GM18520 (cell line): ENCODE measurements around the gene DLG1.

Source experiments
- ATAC-seq: cut with Tn5 transposase; IDR thresholded peaks from one replicate; pipeline ENCODE4 v1.9.1; 2021; ENCODE audit not compliant: unreplicated experiment

The DLG1 gene

DNA sequence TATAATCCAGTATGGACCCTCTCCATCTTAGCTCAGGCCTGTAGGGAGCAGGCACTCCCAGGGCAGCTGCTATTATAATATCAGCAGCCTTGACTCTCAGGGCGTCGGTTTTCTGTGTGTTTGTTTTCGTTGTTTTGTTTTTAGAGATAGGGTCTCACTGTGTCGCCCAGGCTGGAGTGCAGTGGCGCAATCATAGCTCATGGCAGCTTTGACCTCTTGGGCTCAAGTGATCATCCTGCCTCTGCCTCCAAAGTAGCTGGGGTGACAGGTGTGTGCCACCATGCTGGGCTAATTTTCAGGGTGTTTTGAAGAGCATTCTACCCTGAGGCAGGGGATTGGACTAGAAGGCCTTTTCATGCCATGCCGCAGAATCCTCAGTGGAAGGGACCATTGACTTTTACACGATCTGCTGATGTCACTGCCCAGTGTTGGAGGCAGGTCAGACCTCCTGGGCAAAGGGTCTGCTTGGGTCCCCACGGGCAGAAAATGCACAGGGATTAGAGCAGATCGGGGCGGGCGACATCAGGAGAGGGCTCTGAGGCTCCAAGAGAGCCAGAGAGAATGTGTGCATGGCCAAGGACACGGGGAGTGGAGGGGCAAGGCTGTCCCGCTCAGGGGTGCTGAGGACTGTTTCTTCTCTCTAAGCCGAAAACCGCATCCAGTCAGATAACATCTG is 276.5 kb downstream of the DLG1 start:
- ATAC-seq: no peak

DNA sequence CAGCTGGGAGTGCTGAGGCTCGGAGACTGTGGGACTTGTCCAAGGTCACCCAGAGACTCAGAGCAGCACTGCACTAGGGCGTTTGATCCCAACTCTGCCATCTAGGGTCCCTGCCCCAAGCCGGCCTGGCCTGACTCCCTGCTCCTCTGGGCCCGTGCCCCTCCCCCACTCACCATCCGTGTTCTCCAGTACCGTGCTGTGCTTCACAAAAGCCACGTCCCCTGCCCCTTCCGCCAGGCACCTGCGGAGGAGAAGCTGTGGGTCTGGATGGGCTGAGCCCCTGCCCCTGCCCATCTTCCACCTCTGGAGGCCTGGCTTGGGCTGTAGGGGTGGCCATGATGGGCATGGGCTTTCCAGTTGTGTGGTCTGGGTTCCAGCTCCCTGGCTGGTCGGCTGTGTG is 277.2 kb downstream of the DLG1 start:
- no peak for ATAC-seq

DNA sequence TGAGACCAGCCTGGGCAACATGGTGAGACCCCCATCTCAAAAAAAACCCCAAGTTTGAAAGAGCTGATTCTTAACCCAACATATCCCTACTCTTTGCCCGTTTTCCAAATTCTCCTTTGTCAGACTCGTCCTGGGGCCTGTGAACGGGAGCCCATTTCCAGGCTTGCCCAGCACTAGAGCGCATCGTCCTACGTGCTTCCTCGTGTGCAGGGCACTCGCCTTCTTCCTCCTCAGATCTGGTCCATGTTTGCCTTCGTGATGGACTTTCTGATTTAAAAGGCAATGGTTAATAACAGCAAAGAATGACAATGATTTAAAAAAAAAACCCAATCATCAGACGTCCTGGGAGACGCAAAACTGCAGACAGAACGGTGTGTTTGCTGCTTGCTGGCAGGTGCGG is 278.9 kb downstream of the DLG1 start:
- ATAC-seq: no peak

DNA sequence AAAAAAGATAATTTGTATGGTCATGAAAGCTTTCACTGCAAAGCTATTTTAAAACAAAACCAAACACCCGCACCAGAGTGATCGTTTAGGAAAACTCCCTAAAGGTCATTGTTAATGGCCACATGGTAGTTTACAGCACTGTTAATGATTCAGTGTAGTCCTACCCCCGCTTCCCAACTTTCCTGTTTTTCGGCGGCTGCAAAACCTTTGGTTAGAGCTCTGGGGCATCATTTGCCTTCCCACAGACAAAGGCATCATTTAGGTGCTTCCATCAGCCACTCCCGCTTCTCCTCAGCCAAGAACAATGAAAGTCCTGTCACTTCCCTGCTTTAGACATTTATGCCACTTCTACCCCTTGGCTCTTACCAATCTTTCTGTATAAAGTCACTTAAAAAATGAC is 279.4 kb downstream of the DLG1 start:
- no peak for ATAC-seq

DNA sequence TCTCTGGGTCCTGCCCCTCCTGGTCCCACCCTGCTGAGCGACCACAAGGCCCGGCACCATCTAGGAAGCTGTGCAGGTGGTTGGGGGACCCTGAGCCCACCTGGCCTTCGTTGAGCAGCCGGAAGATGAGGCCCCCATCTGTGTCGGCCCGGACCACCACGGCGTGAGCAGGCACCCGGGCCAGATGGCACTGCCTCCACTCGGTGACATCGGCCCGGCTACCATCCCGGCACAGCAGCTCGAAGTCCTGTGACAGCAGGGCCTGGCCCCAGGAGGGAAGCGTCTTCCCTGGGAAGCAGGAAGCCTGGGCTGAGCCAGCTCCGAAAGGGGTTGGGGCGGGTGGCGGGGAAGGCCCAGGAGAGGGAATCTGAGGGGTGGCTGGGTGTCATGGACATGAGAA is 281.4 kb downstream of the DLG1 start:
- ATAC-seq: no peak

DNA sequence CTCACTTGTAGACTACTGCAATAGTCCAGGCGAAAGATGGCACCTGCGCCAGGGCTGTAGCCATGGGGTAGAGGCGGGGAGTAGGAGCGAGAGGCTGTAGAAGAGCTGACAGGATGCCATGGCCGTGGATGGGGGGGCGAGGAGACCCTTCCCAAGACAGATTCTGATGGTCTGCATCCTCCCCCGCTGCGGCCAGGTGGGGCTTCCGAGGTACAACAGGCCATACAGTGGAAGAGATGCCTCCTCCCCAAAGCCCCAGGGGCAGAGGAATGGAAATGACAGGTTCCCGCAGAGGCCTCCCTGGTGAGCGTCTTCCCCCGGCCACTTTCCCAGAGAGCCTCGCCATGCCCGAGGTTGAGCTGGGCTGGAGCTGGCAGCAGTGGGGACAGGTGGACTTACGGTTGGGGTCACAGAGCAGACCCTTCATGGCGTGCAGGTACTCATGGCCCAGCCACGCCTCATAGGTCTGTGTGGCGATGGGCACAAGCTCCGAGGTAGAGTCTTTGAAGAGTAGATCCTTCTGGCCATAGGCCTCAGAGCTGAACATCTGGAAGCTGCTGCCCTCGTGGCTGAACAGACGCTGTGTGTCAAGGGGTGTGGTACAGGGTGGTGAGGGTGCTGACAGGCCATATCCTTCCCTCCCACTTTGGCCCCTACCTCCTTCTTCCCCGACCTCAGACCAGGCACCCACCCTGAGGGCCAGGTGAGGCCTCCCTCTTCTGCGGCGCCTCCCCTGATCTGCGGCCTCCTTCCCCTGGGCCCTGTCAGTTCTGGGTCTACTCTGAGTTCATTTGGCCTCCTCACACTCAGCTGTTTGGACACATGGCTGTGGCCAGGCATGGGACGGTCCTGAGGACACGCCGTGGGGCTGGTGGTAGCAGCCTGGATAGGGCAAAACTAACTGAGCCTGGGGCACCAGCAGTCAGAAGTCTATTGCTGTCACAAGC is 282.3 kb downstream of the DLG1 start:
- ATAC-seq: no peak

DNA sequence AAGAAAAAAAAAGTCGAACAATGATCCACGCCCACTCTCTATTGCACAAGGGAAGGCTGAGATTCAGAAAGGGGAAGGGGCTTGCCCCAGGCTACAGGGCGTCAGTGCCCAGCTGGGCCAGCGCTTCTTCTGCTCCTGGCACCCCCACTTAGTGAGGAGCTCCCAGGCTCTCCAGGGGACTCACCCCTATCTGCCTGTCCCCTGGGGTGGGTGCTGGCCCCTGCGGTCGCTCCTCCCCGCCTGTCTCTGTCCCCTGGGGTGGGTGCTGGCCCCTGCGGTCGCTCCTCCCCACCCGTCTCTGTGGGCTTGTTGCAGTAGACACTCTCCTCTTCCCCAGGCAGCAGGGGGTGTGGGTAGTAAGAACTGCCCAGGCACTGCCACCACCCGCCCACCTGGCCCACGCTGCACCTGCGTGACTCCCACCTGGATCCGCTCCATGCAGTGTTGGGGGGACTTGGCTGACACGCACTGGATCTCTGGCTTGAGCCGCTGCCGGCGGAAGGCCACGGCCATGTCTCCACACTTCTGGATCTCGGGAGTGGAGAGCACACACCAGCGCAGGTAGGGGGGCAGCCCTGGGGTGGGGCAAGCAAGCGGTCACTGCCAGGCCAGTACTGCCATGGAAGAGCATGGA is 283.4 kb downstream of the DLG1 start:
- ATAC-seq: no peak

DNA sequence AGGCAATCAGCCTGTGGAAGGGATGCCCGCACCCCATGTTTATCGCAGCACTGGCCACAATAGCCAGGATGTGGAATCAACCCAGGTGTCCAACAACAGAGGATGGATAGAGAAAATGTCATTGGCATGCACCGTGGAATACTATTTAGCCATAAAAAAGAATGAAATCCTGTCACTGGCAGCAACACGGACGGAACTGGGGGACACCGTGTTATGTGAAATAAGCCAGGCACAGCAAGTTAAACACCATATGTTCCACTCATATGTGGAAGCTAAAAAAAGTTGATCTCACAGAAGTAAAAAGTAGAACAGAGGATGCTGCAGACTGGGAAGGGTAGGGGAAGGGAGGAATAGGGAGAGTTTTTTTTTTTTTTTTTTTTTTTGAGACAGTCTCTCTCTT is 284.4 kb downstream of the DLG1 start:
- no peak for ATAC-seq

DNA sequence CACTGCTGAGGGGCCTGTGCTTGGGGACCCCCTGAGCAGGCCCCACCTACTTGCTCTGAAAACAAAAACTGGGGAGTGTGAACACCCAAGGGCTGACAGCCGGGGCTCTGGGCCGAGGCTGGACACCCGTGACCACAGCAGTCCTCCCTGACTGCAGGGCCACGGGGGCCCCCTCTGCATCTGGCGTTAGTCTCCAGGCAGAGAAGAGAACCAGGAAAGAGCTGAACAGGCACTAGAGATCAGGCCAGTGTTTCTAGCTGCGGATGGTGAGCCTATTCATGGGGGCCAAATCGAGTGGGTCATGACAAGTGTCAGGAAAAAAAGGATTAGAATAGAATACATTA is 285.9 kb downstream of the DLG1 start:
- no peak for ATAC-seq

DNA sequence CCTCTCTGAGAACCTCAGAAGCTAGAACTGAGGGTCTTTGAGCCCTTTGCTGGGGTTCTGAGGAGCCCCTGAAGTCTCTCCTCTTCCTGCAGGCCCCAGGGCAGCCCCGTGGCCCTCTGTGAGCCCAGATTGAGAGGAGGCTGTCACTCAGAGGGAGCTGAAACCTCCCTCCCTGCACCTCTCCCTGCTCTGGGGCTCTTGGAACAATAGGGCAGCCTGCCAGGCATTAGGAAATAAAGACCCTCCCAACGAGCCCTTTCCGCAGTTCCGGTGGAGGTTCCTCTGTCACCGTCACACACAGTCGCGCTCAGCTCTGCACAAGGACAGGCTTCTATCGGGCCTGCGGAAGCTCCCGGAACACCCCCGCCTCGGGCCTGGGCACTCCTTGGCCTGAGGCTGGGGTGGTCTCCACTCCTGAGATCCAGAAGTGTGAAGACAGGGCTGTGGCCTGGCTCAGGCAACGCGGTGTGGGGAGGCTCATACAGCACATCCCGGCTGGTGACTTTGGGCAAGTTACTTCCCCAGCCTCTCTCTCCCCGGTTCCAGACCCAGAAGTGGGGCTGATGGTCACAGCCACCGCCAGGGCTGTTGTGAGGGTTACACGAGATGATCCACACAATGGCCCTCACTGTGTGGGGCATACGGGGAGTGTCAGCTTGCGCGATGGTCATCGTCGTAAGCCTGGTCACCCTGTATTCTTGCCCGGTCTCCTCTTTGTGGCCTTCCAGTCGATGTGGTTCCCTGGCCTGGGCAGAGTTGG is 286.5 kb downstream of the DLG1 start:
- ATAC-seq: no peak

DNA sequence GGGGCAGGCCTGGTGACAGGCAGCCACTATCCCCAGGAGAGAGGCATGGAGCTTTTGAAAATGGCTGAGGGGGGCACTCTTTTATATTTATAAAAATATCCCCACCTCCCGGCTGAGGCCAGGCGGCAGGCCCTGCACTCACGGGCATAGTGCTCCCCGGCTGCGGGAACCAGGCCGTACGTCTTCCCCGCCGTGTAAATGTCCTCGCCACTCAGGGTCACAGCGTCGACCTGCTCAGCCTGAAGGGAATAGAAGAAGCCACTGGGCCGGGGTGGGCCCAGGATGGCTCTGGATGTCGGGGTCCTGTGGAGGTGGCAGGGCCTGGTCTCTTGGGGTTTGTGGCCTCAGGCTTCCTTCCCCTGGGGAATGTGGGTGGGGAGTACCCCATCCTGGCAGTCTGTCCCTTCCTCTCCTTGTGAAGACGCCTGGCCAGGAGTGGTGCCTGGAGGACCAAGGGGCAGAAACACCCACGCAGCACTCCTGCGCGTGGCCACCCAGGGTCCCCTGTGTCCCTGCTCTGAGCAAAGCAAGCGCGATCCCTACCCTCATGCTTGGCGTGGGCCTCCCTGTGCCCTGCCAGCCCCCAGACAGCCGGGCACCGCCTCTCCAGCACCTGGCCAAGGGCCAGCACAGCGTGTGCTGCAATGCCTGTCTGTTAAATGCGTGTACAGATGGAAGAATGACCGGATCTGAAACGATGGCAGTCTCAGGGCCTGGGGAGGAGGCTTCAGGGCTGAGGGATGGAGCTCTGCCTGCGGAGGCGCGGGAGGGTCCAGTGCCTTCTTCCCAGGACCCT is 287.7 kb downstream of the DLG1 start:
- no peak for ATAC-seq

DNA sequence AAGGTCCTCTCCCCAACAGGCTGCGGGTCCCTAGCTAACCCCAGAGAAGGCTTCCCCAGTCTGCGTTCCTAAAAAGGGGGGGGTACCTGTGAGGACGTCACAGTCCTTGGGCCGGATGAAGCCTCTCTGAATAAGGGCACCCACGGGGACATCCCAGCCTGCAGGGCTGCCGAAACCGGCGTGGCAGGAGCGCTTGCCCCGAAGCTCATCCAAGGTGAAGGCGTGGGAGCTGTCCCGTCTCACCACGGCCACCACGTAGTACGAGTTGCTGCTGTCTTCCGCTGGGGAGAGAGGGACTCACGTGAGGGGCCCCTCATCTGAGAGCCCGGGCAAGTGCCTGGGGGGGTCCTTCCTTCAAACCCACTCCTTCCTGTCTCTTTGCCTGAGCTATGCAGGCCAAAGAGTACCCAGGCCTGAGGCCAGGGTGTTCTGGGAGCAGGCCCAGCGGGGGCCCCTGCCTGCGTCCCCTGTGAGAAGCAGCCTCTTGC is 288.8 kb downstream of the DLG1 start:
- ATAC-seq: no peak

DNA sequence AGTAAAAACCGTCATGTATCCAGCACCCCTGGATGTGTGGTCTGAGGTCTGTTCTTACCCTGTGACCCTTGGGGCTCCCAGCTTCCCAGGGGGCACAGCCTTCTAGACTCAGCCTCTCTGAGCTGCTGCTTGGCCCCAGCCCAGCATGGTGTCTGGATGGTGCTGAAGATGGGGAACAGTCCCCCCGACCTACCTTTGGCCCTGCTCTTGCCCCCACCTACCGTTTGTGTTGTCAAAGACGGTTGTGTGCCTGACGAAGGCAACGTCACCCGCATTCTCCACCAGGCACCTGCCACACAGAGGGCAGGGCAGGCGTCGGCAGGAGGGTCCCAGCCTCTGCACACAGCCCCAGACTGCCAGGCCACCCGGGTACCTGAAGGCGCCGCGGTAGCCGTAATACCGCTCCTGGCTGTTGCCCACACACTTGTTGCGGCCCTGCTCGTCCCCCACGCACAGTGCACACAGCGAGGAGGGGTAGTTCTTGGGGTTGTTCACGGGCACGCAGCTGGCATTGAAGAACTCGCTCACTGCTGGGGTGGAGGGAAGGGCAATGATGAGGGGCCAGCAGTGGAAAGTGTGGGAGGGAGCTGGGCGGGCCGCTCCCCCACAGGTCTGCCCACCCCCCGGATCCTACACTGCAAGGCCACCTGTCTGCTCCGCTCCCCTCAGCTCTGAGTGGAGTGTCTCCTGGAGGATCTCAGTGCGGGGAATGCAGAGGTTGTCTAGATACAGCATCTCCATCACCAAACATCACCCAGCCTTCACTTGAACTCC is 289.8 kb downstream of the DLG1 start:
- ATAC-seq: no peak

DNA sequence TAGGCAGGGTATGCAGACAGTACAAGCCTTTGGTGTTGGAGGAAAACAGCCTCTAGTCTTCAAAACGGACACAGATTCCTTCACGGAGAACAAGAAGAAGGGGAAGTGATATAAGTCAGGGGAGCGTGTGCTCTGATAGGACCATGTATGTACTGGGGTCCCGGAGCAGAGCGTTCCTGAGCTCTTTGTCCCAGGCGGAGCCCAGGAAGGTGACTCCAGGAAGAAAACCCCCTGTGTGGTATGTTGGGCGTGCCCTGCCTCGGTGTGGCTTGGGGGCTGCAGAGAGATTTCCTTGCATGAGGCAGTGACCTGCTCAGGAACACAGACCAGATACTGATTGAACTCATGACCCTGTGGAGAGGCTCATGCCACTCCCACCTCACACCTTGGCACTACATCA is 290.5 kb downstream of the DLG1 start:
- no peak for ATAC-seq

DNA sequence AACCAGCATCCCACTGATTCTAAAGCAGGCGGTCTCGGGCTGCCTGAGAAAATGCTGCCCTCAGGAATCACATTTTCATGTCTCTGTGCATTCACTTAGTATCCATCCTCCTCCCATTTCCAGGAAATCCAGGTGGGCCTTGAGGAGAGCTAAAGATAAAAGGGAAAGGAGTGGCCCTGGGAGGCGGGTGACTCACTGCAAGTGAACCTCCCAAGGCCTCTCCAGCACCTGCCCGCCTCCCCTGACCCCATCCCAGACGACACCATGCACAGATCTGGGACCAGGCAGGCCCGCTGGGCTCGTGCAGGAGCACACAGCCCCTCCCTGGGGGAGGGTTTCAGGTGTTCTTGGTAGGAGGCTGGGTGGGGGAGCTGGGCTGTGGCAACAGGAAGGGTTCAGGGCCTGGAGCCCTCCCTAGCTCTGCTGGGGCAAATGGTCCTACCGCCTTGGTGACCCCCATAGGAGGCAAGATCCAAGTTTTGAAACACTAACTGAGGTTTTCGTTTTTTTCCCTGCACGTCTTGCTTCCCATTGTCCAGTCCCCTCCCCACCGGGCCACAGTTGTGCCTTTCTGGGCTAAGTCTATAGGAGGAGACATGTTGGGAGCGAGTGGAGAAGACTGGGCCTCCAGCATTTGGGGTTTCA is 291.0 kb downstream of the DLG1 start:
- no peak for ATAC-seq

DNA sequence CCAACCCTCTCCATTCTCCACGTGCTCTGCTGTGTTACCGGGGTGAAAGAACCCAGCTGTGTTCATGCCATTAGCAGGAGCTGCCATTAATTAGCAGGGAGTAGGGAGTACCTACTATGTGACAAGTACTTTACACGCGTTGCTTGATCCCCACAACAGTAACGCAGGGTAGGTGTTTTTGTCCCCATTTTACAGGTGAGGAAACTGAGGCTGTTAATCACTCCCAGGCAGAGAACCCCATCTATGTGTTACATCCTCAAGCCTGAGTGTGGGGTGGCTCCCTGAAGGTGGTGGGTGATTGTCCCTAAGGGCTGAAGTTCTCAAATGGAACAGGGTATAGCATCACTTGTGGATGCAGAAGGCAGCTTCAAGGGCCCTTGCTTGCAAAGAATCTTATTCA is 291.6 kb downstream of the DLG1 start:
- no peak for ATAC-seq

DNA sequence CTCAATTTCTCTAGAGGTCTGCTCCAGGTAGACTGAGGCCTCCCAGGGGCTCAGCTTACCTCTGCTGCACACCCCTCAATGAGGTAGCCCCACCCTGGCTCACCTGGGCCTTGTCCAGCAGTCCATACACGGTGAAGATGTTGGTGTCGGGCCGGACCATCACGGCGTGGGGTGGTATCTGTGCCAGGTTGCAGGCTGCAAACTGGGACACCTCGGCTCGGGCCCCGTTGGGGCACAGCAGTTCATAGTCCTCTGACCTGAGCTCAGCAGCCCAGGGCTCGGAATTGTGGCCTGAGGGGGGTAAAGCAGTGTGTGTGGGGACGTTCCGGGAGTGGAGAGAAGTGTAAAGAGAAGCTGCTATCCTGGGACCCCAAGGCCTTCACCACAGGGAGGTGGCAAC is 292.0 kb downstream of the DLG1 start:
- no peak for ATAC-seq

DNA sequence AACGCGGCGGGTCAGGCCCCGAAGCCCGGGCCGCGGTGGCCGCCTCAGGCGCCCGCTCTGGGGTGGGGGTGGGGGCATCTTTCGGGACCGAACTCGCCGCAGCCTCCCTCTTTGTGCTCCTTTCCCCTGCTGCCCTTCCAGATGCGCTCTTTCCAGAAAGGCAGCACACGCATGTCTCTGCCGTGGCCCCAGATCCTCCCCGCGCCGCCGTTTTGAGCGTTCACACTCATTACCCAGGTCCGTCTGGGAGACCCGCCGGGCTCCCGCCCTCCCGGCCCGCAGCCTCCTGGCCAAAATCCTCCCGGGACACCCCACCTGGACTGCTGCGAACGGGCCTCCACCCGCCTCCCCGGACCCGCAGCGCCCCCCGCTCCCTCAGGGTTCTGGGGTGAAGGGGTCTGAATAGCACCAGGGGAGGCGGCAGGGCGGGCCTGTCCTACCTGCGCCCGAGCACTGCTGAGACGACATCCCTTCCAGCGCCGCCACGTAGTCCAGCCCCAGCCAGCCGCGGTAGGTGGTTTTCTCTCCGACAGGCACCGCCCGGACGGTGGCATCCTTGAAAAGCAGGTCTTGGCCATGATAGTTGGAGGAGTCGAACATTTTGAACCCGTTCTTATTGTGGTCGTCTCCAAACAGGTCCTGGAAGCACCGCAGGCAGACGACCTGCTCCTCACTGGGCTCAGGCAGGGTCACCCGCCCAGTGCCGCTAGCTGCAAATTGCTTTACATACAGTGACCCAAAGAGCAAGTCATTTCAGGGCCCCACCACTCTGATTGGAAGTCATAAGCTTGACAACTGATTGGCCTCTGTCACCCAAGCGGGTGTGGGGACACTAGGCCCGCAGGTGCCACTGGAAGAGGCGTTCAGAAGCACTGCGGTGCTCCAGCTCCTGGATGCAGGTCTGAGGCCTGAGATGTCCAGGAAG is 294.7 kb downstream of the DLG1 start:
- ATAC-seq: no peak
